Uterus (tissue), 2 donors: ENCODE measurements around the gene SHKBP1.

ENCODE experiments used
- CTCF ChIP-seq, 4 experiments: fragments of 200-600 bp in 2 of 4; fragments of 450-650 bp in 2 of 4; sonication (generic) in 2 of 4; IDR thresholded peaks; one replicate each; pipeline ENCODE4 v1.5.1; 2016 to 2019; ENCODE audit warnings: antibody characterized with exemption in 4 of 4, mild to moderate bottlenecking in 2 of 4, moderate library complexity in 1 of 4
- POLR2A ChIP-seq, 2 donors: fragments of 450-650 bp; IDR thresholded peaks; one replicate each; pipeline ENCODE4 v1.6.1; 2016; ENCODE audit warnings: antibody characterized with exemption in 2 of 2, mild to moderate bottlenecking in 1 of 2, moderate library complexity in 1 of 2

- TF ChIP-seq CTCF (IDR thresholded peaks at IDR 0.05), result no peak
- no peak for TF ChIP-seq POLR2A (IDR thresholded peaks at IDR 0.05)
Measured at GRCh38 chr19:40565355-40565754, 11.3 kb upstream of the SHKBP1 start.
